ENCODE results near the gene RREB1.
"Not testable (repeated sequence)": the region's sequence is repeated elsewhere in the genome, so short reads cannot be mapped to it uniquely, and the experiment has no call there.

Gene RREB1

DNA sequence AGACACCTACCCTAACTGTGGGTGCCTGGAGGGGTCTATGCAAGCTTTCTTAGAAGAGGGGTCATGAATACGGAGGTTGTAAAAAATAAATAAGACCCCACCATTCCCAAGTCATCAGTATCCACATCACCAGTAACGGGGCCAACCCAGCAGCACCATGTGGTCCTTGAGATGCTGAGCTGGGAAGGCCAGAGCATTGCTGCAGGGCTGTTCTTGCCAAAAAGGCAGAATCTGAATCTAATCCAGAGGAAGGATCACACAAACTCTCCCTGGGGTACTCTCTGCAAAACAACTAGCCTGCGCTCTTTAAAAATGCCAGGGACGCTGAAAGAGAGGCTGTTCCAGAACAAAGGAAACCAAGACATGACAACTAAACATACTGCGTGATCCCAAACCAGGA lies 162.1 kb downstream of the RREB1 start:
- H3K27ac ChIP-seq: no peak overlapping the region
- in situ Hi-C loops (cut with HindIII; ENCODE audit: low pct_ligation_motif_present, low sequenced_read_pairs): no loop called here
- H3K4me3 ChIP-seq (ENCODE audit: low read depth, low read length): no peak overlapping the region
- no peaks in the 10 kb centered on the region for H3K36me3 ChIP-seq (replicated peaks)
- DNase-seq: no peak
- no peak for TF ChIP-seq CTCF (IDR thresholded peaks at IDR 0.05; ENCODE audit: low read depth, low read length, missing control alignments)
- no peaks in the 10 kb centered on the region for H3K27me3 ChIP-seq (replicated peaks)

- DNase-seq: no peak
- H3K27ac ChIP-seq: no peak overlapping the region
- no peak overlapping the region for H3K4me3 ChIP-seq (ENCODE audit: low read depth, low read length)
- no peak for TF ChIP-seq CTCF (IDR thresholded peaks at IDR 0.05; ENCODE audit: low read depth, low read length, missing control alignments)
- in situ Hi-C loops (cut with HindIII; ENCODE audit: low pct_ligation_motif_present, low sequenced_read_pairs): no loop called here
- no peaks in the 10 kb centered on the region for H3K36me3 ChIP-seq (replicated peaks)
- H3K27me3 ChIP-seq (replicated peaks): no peaks in the 10 kb centered on the region
Observed at GRCh38 chr6:7270320-7271204, 162.8 kb downstream of the RREB1 start.

DNA sequence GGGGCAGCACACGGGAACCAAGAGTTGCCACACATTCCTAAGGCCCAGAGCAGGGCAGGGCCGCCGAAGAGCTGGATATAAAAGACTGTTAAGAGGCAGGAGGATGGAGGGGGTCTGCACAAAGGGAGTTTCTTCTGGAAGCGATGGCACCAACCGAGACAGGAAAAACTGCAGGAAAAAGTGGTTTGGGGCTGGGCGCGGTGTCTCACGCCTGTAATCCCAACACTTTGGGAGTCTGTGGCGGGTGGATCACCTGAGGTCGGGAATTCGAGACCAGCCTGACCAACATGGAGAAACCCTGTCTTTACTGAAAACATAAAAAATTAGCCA lies 163.4 kb downstream of the RREB1 start:
- Histone ChIP-seq H3K36me3 (replicated peaks) (no peaks in the 10 kb centered on the region), H3K4me3 (ENCODE audit: low read depth, low read length) (no peak overlapping the region), H3K27me3 (replicated peaks) (no peaks in the 10 kb centered on the region), H3K27ac (no peak overlapping the region)
- DNase-seq: no peak
- TF ChIP-seq CTCF (IDR thresholded peaks at IDR 0.05; ENCODE audit: low read depth, low read length, missing control alignments): no peak
- in situ Hi-C loops (cut with HindIII; ENCODE audit: low pct_ligation_motif_present, low sequenced_read_pairs): no loop called here

DNA sequence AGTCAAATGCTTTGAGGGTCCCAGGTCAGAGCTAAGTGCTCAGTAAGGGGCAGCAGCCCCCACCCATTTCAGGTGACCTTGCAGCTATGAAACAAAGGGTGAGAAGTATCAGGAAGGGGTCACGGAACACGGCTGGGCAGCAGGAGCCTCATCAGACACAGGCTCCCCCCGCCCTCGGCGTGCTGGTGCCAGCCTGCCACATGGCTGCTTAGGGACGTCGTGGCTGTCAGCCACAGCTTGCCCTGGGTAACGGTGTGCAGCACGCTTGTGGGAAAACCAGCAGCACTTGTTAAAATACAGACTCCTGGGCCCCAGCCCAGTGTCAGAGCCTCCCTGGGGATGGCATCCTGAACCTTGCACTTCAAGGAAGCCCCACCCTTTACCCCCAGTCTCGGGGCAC lies 165.9 kb downstream of the RREB1 start:
- Histone ChIP-seq H3K27ac (no peak overlapping the region), H3K36me3 (replicated peaks) (no peaks in the 10 kb centered on the region), H3K27me3 (replicated peaks) (no peaks in the 10 kb centered on the region), H3K4me3 (ENCODE audit: low read depth, low read length) (no peak overlapping the region)
- no peak for TF ChIP-seq CTCF (IDR thresholded peaks at IDR 0.05; ENCODE audit: low read depth, low read length, missing control alignments)
- no peak for DNase-seq
- in situ Hi-C loops (cut with HindIII; ENCODE audit: low pct_ligation_motif_present, low sequenced_read_pairs): no loop called here

DNA sequence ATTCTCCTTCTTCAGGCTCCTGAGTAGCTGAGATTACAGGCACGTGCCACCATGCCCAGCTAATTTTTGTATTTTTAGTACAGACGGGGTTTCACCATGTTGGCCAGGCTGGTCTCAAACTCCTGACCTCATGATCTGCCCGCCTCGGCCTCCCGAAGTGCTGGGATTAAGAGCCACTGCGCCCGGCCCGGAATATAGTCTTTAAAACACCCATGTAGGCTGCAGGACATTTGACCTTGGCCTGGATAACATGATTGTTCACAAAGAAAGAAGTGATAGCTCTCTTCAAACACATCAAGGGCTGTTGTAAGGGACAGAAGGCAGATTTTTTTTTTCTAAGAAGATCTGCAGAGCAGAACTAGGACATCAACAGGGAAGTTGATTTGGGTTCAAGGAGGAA lies 166.8 kb downstream of the RREB1 start:
- H3K4me3 ChIP-seq (ENCODE audit: low read depth, low read length); H3K36me3 ChIP-seq (replicated peaks); DNase-seq; H3K27ac ChIP-seq; in situ Hi-C loops (cut with HindIII; ENCODE audit: low pct_ligation_motif_present, low sequenced_read_pairs); H3K27me3 ChIP-seq (replicated peaks): not testable (repeated sequence)

DNA sequence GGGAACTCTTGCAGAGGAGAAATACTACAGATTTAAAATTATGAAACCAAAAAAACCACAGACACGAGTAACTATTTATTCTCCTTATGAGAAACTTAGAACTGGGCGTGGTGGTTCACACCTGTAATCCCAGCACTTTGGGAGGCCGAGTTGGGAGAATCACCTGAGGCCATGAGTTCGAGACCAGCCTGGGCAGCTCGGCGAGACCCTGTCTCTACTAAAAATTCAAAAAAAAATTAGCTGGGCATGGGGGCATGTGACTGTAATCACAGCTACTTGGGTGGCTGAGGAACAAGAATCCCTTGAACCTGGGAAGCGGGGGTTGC lies 168.4 kb downstream of the RREB1 start:
- no peak for TF ChIP-seq CTCF (IDR thresholded peaks at IDR 0.05; ENCODE audit: low read depth, low read length, missing control alignments)

More for the DNA sequence above, 168.4 kb downstream of the RREB1 start:
- in situ Hi-C loops (cut with HindIII; ENCODE audit: low pct_ligation_motif_present, low sequenced_read_pairs): loop anchor here (25.0 kb wide), 1 partner anchor 336 kb away; no protein-coding TSS in a partner anchor
- no peak overlapping the region for H3K27ac ChIP-seq
- H3K27me3 ChIP-seq (replicated peaks): no peaks in the 10 kb centered on the region
- H3K4me3 ChIP-seq (ENCODE audit: low read depth, low read length): no peak overlapping the region
- DNase-seq: no peak
- H3K36me3 ChIP-seq (replicated peaks): no peaks in the 10 kb centered on the region
